ENCODE data around the gene LYZL6. TPM values are rescaled to one million over a fixed set of nuclear protein-coding genes. Genes with fewer than 3 reads are reported as not detected.

Gene LYZL6
- polyA plus RNA-seq, 3 donors = not detected

DNA sequence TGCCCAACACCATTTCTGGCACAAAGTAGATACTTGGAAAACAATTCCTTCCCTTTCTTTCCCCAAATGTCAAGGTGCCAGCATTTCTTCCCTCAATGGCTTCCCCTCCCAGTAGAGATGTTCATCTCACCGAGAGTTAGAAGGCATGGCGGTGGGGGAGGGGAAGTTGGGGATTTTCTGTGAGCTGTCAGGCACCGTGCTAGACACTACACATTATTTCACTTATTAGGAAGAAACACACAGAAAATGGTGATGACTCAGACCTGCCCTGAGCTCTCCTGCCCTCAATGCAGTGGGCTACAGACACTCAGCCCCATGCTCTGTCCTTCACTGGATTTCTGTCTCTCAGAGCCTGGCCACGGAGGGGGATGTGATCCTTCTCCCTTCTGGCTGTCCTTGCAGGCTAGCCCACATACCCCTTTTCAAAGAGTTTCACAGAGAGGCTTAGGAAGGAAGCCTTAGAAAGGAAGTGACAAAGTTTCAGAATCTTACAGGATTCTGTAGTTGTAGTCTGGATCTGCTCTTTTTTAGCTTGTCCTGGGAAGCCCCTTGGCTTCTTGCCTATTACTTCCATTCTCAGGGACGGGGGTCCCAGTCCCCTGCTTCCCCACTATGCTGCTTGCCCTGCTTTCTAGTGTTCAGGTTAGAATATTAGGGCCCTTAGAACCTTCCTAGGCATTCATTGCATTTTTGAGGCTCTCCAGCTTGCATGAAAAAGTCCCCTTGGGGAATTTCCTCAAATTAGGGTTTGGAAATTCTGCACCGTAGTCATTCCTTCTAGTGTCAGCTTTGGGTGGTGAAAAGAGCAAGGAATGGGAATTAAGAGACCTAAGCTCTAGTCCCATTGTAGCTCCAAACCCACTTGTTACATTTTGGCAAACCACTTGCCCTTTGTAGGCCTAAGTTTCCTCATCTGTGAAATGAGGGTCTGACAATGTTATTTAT is 51.1 kb downstream of the LYZL6 start:
- WGBS, 3 donors = 31 to 68% (median 32%) methylated on average over 6 of the region's 6 CpGs
- H3K27ac ChIP-seq (ENCODE audit: low read depth, low read length) = no peak overlapping the region

- H3K27ac ChIP-seq (ENCODE audit: low read depth, low read length) = no peak overlapping the region
- 78 to 82% (median 82%) methylated on average over 4 of the region's 4 CpGs for WGBS, 3 donors
Observed at GRCh38 chr17:35891269-35891668, 52.2 kb downstream of the LYZL6 start.

DNA sequence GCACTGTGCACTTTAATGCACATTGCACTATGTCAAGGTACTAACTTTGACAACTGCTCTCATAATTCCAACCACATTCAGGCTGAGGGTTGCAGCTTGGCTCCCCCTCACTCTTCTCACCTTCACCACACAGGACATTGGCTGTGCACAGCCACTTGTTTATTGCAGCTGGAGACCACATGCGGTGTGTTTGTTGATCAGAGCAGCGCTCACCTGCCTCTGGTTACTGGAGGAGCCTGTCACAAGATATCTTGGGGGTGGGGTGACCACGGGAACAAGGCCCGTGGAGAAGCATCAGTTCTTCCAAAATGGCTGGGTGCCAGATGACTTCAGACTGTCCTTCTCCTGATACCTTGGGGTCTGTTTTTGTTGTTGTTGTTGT is 52.7 kb downstream of the LYZL6 start:
- no peak overlapping the region for H3K27ac ChIP-seq (ENCODE audit: low read depth, low read length)
- 47 to 63% (median 62%) methylated on average over 4 of the region's 4 CpGs for WGBS, 3 donors

DNA sequence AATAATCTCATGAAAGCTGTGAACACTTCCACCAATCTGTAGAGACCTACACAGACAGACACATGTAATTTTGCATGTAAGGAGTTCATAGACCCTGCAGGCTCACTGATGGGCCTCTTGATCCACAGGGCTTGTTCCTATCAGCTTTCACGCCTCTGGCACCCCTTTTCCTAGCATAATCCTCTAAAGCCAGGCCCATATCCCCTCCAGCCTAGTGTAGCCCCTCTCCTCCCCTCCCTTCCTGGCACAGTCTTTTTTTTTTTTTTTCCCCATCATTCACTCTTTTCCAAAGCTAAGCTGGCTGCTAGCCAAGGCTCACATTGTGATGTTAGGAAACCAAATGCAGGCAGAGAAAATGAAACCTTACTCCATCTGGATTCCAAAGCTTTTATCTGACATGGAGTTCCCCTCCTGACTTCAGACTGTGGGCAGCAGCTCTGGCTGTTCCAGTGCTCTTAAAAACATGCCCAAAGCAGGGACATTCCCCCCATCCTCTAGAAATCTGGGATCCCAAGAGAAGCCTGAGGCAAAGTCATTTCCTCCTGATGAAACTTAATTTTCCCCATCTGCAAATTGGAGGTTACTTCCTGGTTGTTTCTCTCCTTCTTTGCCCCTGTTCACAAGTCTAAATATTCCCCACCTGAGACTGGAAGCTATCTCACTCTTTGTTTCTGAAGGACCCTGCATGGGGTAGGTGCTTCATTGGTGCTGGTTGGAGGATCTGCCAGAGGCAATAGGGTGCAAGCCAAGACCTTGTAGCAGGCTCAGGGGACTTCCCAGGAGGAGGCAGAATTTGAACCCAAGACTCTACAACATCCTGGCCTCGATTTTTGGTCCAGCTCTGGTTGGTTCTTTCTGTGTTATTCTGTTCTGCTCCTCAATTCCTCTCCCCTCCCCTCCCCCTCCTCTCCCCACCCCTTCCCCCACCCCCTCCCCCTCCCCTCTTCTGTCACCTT is 53.4 kb downstream of the LYZL6 start:
- no peak overlapping the region for H3K27ac ChIP-seq (ENCODE audit: low read depth, low read length)
- 78 to 81% (median 81%) methylated on average over 2 of the region's 2 CpGs for WGBS, 3 donors

DNA sequence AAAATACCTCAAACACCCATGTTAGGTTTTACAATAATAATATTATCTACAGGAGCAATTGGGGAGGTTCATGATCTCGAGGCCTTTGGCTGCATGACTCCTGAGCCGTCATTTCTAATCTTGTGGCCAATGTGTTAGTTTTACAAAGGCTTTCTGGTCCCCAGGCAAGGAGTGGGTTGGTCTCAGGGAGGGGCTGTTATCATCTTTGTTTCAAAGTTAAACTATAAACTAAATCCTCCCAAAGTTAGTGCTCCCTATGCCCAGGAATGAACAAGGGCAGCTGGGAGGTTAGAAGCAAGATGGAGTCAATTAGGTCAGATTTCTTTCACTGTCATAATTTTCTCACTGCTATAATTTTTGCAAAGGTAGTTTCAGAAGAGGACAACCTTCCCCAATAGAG is 54.3 kb downstream of the LYZL6 start:
- 75 to 97% (median 84%) methylated on average over 2 of the region's 2 CpGs for WGBS, 3 donors
- H3K27ac ChIP-seq (ENCODE audit: low read depth, low read length) = no peak overlapping the region

Other genes with a start within 250 kb of the LYZL6 start
- gene RASL10B, start 212.1 kb downstream of the LYZL6 start, polyA plus RNA-seq = 10 to 100 TPM in 2 of 3 donors, 1 to 10 TPM in 1; 5.6 to 42.8 (median 21.1) TPM
- under 1 TPM; 0.22 to 0.46 (median 0.24) TPM for gene GAS2L2, start 190.5 kb downstream of the LYZL6 start, polyA plus RNA-seq
- gene C17orf50, start 182.8 kb downstream of the LYZL6 start, polyA plus RNA-seq = under 1 TPM in 1 of 3 donors, not detected in 2; 0.09 TPM
- gene MMP28, start 148.1 kb downstream of the LYZL6 start, polyA plus RNA-seq = 10 to 100 TPM in 2 of 3 donors, 1 to 10 TPM in 1; 3.3 to 32.2 (median 18.7) TPM
- gene TAF15, start 134.2 kb downstream of the LYZL6 start, polyA plus RNA-seq = 100 to 1,000 TPM in 1 of 3 donors, 10 to 100 TPM in 2; 68.1 to 123 (median 85.1) TPM
- under 1 TPM in 1 of 3 donors, not detected in 2; 0.04 TPM for gene HEATR9, start 74.8 kb downstream of the LYZL6 start, polyA plus RNA-seq
- gene CCL5, start 63.4 kb downstream of the LYZL6 start, polyA plus RNA-seq = 1 to 10 TPM in 2 of 3 donors, under 1 TPM in 1; 0.74 to 7.4 (median 6.7) TPM
- gene RDM1, start 12.9 kb downstream of the LYZL6 start, polyA plus RNA-seq = not detected
- under 1 TPM; 0.09 to 0.45 (median 0.17) TPM for gene CCL16, start 37.8 kb upstream of the LYZL6 start, polyA plus RNA-seq
- gene CCL14, start 43.0 kb upstream of the LYZL6 start, polyA plus RNA-seq = 100 to 1,000 TPM in 1 of 3 donors, 10 to 100 TPM in 2; 30.9 to 170 (median 91.0) TPM
- gene CCL15, start 57.8 kb upstream of the LYZL6 start, polyA plus RNA-seq = under 1 TPM in 1 of 3 donors, not detected in 2; 0.07 TPM
- 1 to 10 TPM in 2 of 3 donors, under 1 TPM in 1; 0.66 to 5.3 (median 2.4) TPM for gene CCL23, start 74.3 kb upstream of the LYZL6 start, polyA plus RNA-seq
- gene CCL18, start 120.6 kb upstream of the LYZL6 start, polyA plus RNA-seq = 10 to 100 TPM in 1 of 3 donors, 1 to 10 TPM in 2; 1.4 to 12.0 (median 2.4) TPM
- gene CCL3, start 146.4 kb upstream of the LYZL6 start, polyA plus RNA-seq = 1 to 10 TPM in 2 of 3 donors, under 1 TPM in 1; 0.70 to 9.2 (median 5.4) TPM
- 1 to 10 TPM in 2 of 3 donors, under 1 TPM in 1; 0.84 to 9.4 (median 4.8) TPM for gene CCL4, start 160.1 kb upstream of the LYZL6 start, polyA plus RNA-seq
- gene TBC1D3B, start 232.9 kb upstream of the LYZL6 start, polyA plus RNA-seq = 1 to 10 TPM in 1 of 3 donors, under 1 TPM in 1, not detected in 1; 0.82 to 1.5 TPM